PC-3 (cell line): ENCODE measurements around the gene HLA-G. TPM values are rescaled to one million over a fixed set of nuclear protein-coding genes. Genes with fewer than 3 reads are reported as not detected.

ENCODE experiments used
- ATAC-seq: fragments of 200-7000 bp; cut with Tn5 transposase; 2 replicates; pipeline ENCODE4 v1.9.1; 2020; ENCODE audit warnings: mild to moderate bottlenecking, moderate library complexity
- BruUV-seq: library from RNA; stranded (reverse); fragments of 400-500 nt; replicated peaks from 2 replicates; lab custom pipeline; 2021; lab: Mats Ljungman, UMichigan
- CTCF ChIA-PET: fragments of 300-600 bp; sonication (Branson Sonifier 250); formaldehyde crosslinking; loops from one replicate; lab custom pipeline; 2022; ENCODE audit warnings: antibody characterized with exemption; lab: Charles Lee
- POLR2A ChIA-PET: fragments of 300-600 bp; sonication (Branson Sonifier 250); formaldehyde crosslinking; loops from one replicate; lab custom pipeline; 2022; ENCODE audit warnings: antibody characterized with exemption; ENCODE audit not compliant: unreplicated experiment; lab: Charles Lee
- DNase-seq: peaks from one replicate; pipeline ENCODE4 v3.0.0-alpha.2; 2015
- H2AFZ ChIP-seq: fragments of 300-600 bp; sonication (generic); 2 replicates; pipeline ENCODE4 v1.6.0; 2016; ENCODE audit warnings: antibody characterized with exemption, low read length
- H3F3A ChIP-seq: fragments of 300-600 bp; sonication (generic); one replicate; pipeline ENCODE4 v1.6.0; 2017; ENCODE audit warnings: antibody characterized with exemption, low read length, control low read depth, mild to moderate bottlenecking; ENCODE audit not compliant: unreplicated experiment
- H3K27ac ChIP-seq: fragments of 300-600 bp; sonication (generic); 2 replicates; pipeline ENCODE4 v1.5.1; 2016; ENCODE audit warnings: mild to moderate bottlenecking, low read length
- H3K27me3 ChIP-seq: fragments of 300-600 bp; sonication (generic); 2 replicates; pipeline ENCODE4 v1.6.1; 2016; ENCODE audit warnings: low read length, mixed read lengths
- H3K36me3 ChIP-seq: fragments of 300-600 bp; sonication (generic); 2 replicates; pipeline ENCODE4 v1.6.1; 2016; ENCODE audit warnings: low read depth, mixed run types, low read length, mixed read lengths
- H3K4me1 ChIP-seq: fragments of 300-600 bp; sonication (generic); 2 replicates; pipeline ENCODE4 v1.5.1; 2016; ENCODE audit warnings: low read length; ENCODE audit not compliant: insufficient read depth
- H3K4me2 ChIP-seq: fragments of 300-600 bp; sonication (generic); 2 replicates; pipeline ENCODE4 v1.6.0; 2016; ENCODE audit warnings: low read length
- H3K4me3 ChIP-seq: fragments of 300-600 bp; sonication (generic); 2 replicates; pipeline ENCODE4 v1.5.1; 2016; ENCODE audit warnings: mild to moderate bottlenecking, low read length, mixed read lengths
- H3K79me2 ChIP-seq: fragments of 300-600 bp; sonication (generic); 2 replicates; pipeline ENCODE4 v1.6.1; 2017; ENCODE audit warnings: low read length, mixed read lengths
- H3K9ac ChIP-seq: fragments of 300-600 bp; sonication (generic); 2 replicates; pipeline ENCODE4 v1.6.0; 2016; ENCODE audit warnings: mild to moderate bottlenecking, low read length
- H3K9me2 ChIP-seq: fragments of 300-600 bp; sonication (generic); replicated peaks from 2 replicates; pipeline ENCODE4 v1.6.1; 2016; ENCODE audit warnings: mixed run types, low read length, mixed read lengths
- H3K9me3 ChIP-seq: fragments of 300-600 bp; sonication (generic); 2 replicates; pipeline ENCODE4 v1.6.1; 2016; ENCODE audit warnings: low read length, mixed read lengths
- H4K20me1 ChIP-seq: fragments of 300-600 bp; sonication (generic); 2 replicates; pipeline ENCODE4 v1.6.1; 2016; ENCODE audit warnings: low read length, mixed read lengths
- EZH2 ChIP-seq: fragments of 300-600 bp; sonication (generic); IDR thresholded peaks from one replicate; pipeline ENCODE4 v1.6.1; 2017; ENCODE audit warnings: antibody characterized with exemption, mild to moderate bottlenecking, low read length; ENCODE audit not compliant: unreplicated experiment
- EZH2phosphoT487 ChIP-seq: fragments of 300-600 bp; sonication (generic); IDR thresholded peaks from 2 replicates; pipeline ENCODE4 v1.6.1; 2018; ENCODE audit warnings: mild to moderate bottlenecking, antibody characterized with exemption, low read length, borderline replicate concordance
- intact Hi-C: fragments of 100-400 bp; cut with micrococcal nuclease; formaldehyde crosslinking; loops from 2 replicates; pipeline ENCODE4 v1.9.0; 2023
- total RNA-seq: library from RNA; depleted of rRNA; stranded (reverse); fragments of >200 nt; gene quantifications from 2 replicates; pipeline ENCODE4 v1.2.3, GENCODE V29; 2014
- TF ChIP-seq, protein P1 (sequence below): fragments of 300-600 bp; sonication (generic); conservative IDR thresholded peaks from 2 replicates; pipeline ENCODE4 v1.5.1; 2017; ENCODE audit warnings: antibody characterized with exemption, low read depth, mild to moderate bottlenecking, low read length

Gene HLA-G
- total RNA-seq, 1 experiment from 2014 or later = not detected

DNA sequence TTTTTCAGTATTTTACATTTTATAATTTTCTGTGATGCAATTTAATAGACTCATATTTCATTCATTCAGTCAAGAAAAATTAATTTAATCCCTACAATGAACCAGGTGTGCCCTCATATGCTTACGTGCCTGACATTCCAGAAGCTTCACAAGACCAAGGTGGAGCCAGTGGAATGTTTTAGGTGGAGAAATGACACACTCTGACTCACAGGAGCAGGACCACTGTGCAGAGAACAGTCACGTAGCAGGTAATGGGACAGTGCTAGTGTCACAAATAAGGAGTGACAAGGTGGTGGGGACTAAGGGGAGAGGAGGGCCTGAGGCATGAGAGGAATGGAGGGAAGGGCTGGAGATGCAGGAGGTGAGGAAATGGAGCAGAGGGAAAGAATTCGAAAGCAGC is 37.0 kb upstream of the HLA-G start:
- peak; percentile 94 for DNase-seq
- ChIA-PET POLR2A (no interaction called here), CTCF (no interaction called here)
- BruUV-seq = no TSS peak
- peak; percentile 83 for ATAC-seq
- Histone ChIP-seq H3K79me2 (peaks cover 21% of the 10 kb centered on the region), H2AFZ (no peak overlapping the region), H3K4me1 (peaks cover 18% of the 10 kb centered on the region), H3K9me3 (no peaks in the 10 kb centered on the region), H3K27me3 (no peaks in the 10 kb centered on the region), H3F3A (no peaks in the 10 kb centered on the region), H3K4me2 (peak overlapping the region; percentile 88), H3K36me3 (no peaks in the 10 kb centered on the region), H3K9me2 (no peaks in the 10 kb centered on the region), H4K20me1 (no peaks in the 10 kb centered on the region), H3K4me3 (peak overlapping the region; percentile 82), H3K27ac (peak overlapping the region; percentile 83), H3K9ac (peak overlapping the region; percentile 86; the same call in 1 of the 2 replicates)
- TF ChIP-seq, protein P1, sequence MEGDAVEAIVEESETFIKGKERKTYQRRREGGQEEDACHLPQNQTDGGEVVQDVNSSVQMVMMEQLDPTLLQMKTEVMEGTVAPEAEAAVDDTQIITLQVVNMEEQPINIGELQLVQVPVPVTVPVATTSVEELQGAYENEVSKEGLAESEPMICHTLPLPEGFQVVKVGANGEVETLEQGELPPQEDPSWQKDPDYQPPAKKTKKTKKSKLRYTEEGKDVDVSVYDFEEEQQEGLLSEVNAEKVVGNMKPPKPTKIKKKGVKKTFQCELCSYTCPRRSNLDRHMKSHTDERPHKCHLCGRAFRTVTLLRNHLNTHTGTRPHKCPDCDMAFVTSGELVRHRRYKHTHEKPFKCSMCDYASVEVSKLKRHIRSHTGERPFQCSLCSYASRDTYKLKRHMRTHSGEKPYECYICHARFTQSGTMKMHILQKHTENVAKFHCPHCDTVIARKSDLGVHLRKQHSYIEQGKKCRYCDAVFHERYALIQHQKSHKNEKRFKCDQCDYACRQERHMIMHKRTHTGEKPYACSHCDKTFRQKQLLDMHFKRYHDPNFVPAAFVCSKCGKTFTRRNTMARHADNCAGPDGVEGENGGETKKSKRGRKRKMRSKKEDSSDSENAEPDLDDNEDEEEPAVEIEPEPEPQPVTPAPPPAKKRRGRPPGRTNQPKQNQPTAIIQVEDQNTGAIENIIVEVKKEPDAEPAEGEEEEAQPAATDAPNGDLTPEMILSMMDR = no peak
- TF ChIP-seq EZH2phosphoT487 (no peak), EZH2 (no peak)
- intact Hi-C loops = loop anchor here (1.0 to 2.0 kb wide), 2 partner anchors 37 to 310 kb away; no protein-coding TSS in a partner anchor

DNA sequence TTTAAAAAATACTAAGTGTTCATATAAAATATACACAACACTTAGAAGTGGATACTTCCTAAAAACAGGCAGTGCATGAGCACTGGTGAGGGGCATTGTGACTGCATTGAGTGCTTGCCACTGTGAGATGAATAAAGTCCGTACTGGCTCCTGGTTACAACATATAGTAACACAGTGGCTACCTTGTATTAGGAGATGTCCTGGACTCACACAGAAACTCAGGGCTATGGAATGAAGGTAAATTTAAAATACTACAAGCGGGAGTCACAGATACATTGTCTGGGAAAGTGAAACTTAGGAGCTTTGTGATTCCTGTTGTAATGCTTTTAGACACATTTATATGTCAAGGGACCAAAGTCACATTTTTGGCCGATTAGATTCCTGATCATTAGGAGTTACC is 36.5 kb upstream of the HLA-G start:
- Histone ChIP-seq H3K4me2 (peak overlapping the region; percentile 88), H3K9me2 (no peaks in the 10 kb centered on the region), H3F3A (no peaks in the 10 kb centered on the region), H3K9ac (peak overlapping the region; percentile 86), H3K36me3 (no peaks in the 10 kb centered on the region), H3K9me3 (no peaks in the 10 kb centered on the region), H3K27ac (peak overlapping the region; percentile 65), H3K79me2 (peaks cover 21% of the 10 kb centered on the region), H3K4me3 (peak overlapping the region; percentile 82), H3K4me1 (peaks cover 18% of the 10 kb centered on the region), H4K20me1 (no peaks in the 10 kb centered on the region), H2AFZ (no peak overlapping the region), H3K27me3 (no peaks in the 10 kb centered on the region)
- TSS peak; percentile 92 for BruUV-seq
- DNase-seq (peak; percentile 51), ATAC-seq (peak; percentile 28)
- POLR2A ChIA-PET = interaction anchor here (0.6 to 0.7 kb wide), 2 partner anchors 43 to 173 kb away, joined by 3 read pairs; no protein-coding TSS in a partner anchor
- intact Hi-C loops = loop anchor here (2.0 kb wide), 1 partner anchor 310 kb away; no protein-coding TSS in a partner anchor
- TF ChIP-seq, protein P1 = no peak
- TF ChIP-seq EZH2 = no peak
- TF ChIP-seq EZH2phosphoT487 = no peak
- CTCF ChIA-PET = no interaction called here

DNA sequence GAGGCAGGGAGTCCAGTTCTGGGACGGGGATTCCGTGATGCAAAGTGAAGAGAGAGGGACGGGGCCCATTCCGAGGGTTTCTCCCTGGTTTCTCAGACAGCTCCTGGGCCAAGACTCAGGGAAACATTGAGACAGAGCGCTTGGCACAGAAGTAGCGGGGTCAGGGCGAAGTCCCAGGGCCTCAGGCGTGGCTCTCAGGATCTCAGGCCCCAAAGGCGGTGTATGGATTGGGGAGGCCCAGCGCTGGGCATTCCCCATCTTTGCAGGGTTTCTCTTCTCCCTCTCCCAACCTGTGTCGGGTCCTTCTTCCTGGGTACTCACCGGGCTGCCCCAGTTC is 35.9 kb upstream of the HLA-G start:
- peak; percentile 10 for DNase-seq
- no peaks in the 10 kb centered on the region for H3K36me3 ChIP-seq
- intact Hi-C loops = loop anchor here (2.0 kb wide), 1 partner anchor 309 kb away; no protein-coding TSS in a partner anchor
- H3K27ac ChIP-seq = peak overlapping the region; percentile 65
- H3K4me3 ChIP-seq = peak overlapping the region; percentile 82
- H3F3A ChIP-seq = no peaks in the 10 kb centered on the region
- peak overlapping the region; percentile 88 for H3K4me2 ChIP-seq
- peak; percentile 1; the same call in 1 of the 2 replicates for ATAC-seq
- H3K9me3 ChIP-seq = no peaks in the 10 kb centered on the region
- peaks cover 21% of the 10 kb centered on the region for H3K79me2 ChIP-seq
- no peak for TF ChIP-seq EZH2phosphoT487
- TF ChIP-seq, protein P1 = no peak
- TF ChIP-seq EZH2 = no peak
- peak overlapping the region; percentile 86 for H3K9ac ChIP-seq
- H3K4me1 ChIP-seq = peaks cover 23% of the 10 kb centered on the region
- CTCF ChIA-PET = no interaction called here
- no peaks in the 10 kb centered on the region for H3K9me2 ChIP-seq
- no TSS peak for BruUV-seq
- H3K27me3 ChIP-seq = no peaks in the 10 kb centered on the region
- peak overlapping the region; percentile 85; the same call in 1 of the 2 replicates for H2AFZ ChIP-seq
- no peaks in the 10 kb centered on the region for H4K20me1 ChIP-seq
- POLR2A ChIA-PET = interaction anchor here (0.6 to 0.7 kb wide), 2 partner anchors 43 to 173 kb away, joined by 3 read pairs; no protein-coding TSS in a partner anchor
